Epithelial cell of proximal tubule (primary cell): ENCODE measurements around the gene IL1RAPL2. TPM values are rescaled to one million over a fixed set of nuclear protein-coding genes. Genes with fewer than 3 reads are reported as not detected.

Experiments used
- DNase-seq: peaks from one replicate; pipeline ENCODE4 v3.0.0-alpha.2; 2011; ENCODE audit warnings: low read depth
- H3K4me3 ChIP-seq: 2 replicates; pipeline ENCODE4 v1.5.1; 2011; ENCODE audit warnings: low read depth, mild to moderate bottlenecking, low read length
- CTCF ChIP-seq: conservative IDR thresholded peaks from 2 replicates; pipeline ENCODE4 v1.5.1; 2012; ENCODE audit warnings: low read depth, mild to moderate bottlenecking, low read length
- total RNA-seq: library from RNA; depleted of rRNA; stranded (reverse); fragments of >200 nt; gene quantifications from 2 replicates; pipeline ENCODE4 v1.2.3, GENCODE V29; 2015

IL1RAPL2 gene
- total RNA-seq, 1 donor from 2014 or later: not detected

GRCh38 chrX:105744946-105745345 lies 1178.9 kb downstream of the IL1RAPL2 start:
- DNase-seq: no peak
- TF ChIP-seq CTCF: no peak
- no peak overlapping the region for H3K4me3 ChIP-seq

GRCh38 chrX:105745863-105746262 lies 1179.9 kb downstream of the IL1RAPL2 start:
- H3K4me3 ChIP-seq: no peak overlapping the region
- no peak for DNase-seq
- TF ChIP-seq CTCF: no peak

DNA sequence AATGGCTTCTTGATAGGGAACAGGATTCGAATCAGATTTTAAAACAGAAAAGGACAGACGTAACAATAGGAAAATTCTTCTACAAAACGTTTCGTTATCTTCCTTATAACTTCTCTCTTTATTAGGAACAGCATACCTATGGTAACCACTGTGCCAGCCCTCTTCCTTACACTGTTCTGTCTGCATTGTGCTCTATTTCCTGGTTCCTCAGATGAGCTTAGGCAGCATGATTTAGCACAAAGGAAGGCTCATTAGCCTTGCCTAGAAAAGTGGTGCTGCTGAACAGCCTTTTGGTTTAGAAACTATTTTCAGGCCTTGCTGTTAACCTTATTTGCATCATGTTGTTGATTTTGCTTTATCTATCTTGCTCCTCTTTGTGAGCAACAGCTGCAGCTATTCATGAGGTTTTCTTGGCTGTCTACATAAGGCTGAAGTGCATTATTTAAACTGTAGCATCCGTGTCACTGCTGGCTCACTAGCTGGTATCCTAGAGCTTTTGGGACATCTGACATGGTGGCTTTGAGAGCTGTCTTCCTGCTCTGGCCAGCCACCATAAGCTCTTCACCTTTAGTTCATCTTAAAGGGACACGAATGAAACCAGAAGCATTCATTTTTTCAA lies 1186.4 kb downstream of the IL1RAPL2 start:
- no peak for TF ChIP-seq CTCF
- no peak overlapping the region for H3K4me3 ChIP-seq
- DNase-seq: no peak

DNA sequence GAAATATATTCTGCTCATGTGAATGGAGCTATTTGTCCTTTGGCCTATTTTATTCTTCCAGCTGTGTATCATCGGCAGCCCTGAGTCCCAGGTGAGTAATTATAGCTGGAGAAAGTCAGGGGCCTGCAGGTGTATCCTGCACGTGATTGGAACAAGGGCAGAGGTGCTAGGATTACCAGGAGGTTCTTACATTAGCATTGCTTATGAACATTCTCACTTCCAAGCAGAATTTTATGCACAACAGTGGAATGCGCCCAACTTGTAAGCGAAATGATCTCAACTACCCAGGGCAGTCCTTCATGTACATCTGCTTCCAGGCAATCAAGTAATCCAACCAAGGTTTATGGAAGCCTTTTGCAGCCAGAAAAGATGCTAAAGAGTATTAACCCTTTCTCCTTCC lies 1187.4 kb downstream of the IL1RAPL2 start:
- H3K4me3 ChIP-seq: no peak overlapping the region
- DNase-seq: no peak
- TF ChIP-seq CTCF: no peak

DNA sequence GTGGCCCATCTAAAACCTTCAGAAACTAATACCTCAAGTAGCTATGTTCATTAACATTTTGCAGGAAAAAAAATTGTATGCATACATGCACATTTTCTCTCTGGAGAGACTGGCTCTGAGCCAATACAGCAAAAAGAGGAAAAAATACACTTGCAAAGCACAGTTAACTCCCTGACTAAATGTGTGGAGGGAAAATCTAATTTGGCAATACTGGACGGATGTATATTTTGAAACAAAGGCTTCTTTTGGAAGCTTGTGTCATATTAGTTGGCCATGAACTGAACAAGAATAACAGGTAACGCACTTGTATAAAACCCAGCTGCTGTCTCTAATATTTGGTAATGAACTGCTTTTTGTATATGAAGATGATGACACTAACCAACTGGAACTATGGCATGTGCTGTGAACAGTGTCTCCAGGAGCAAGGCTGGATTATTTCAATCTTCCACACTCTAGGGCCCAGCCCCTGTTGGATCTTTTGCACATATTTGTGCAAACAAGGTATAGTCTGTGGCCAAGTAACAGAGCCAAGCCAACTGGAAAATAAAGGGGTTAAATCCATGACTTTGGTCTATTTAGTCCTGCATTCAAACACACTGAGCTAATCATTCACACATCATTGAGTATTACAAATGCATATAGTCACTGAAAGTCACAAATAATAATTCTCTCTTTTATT lies 1188.4 kb downstream of the IL1RAPL2 start:
- TF ChIP-seq CTCF: no peak
- DNase-seq: no peak
- H3K4me3 ChIP-seq: no peak overlapping the region

DNA sequence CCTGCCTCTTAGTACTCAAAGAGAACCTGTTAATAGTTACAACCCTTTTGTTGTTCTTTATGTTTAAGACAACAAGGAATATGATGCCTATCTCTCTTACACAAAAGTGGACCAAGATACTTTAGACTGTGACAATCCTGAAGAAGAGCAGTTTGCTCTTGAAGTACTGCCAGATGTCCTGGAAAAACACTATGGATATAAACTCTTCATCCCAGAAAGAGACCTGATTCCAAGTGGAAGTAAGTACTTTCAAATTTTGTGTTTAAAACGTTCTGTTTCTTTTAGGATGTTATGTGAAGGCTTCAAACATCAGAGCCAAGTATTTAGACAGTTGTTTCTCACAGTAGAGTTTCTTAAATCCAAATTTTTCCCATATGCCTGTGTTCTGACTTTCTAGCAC lies 1189.1 kb downstream of the IL1RAPL2 start:
- no peak for TF ChIP-seq CTCF
- no peak overlapping the region for H3K4me3 ChIP-seq
- DNase-seq: no peak

DNA sequence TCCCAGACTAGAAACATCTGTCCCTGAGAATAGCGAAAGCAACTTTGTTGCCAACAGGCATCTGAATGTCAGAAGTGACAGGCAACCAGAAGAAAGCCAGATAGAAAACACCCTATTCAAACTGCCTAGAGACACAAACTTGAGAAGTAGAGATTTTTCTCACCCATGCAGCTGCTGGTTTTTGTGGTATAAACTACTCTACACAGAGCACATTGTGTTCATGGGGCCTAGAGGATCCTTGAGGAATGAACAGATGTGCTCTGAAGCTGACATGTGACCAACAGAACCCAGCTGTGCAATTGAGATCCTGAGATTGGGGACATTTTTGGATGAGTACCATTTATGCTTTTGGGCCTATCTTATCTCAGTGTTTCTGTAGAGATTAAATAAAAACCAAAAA lies 1192.8 kb downstream of the IL1RAPL2 start:
- DNase-seq: no peak
- TF ChIP-seq CTCF: no peak
- no peak overlapping the region for H3K4me3 ChIP-seq
